ENCODE results near the gene RPS19BP1. TPM values are rescaled to one million over a fixed set of nuclear protein-coding genes. Genes with fewer than 3 reads are reported as not detected.

The RPS19BP1 gene
- total RNA-seq, 1 experiment from 2014 or later, result 102 TPM

DNA sequence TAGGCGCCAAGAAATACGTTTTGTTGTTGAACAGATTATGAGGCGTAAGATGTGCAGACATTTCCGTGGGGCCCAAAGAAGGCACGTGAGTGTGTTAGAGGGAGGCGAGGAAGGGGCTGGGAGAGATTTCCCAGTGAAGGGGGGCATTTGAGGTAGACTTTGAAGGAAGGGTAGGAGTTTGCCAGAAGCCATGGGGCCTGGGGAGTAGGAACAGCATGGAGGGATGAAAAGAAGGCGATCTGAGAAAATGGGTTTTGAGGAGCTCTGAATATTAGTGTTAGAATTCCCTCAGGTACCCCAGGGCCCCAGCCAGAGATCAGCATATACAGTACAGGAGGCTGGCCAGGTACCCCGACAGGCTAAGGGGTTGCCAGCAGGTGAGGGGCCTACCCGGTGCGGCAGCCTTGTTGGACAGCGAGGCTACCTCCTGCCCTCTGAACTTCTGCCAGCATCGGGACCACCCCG lies 30.9 kb downstream of the RPS19BP1 start:
- POLR2A ChIA-PET, result interaction anchor here (0.9 to 1.7 kb wide), 8 partner anchors 9 to 182 kb away, joined by 3 to 16 read pairs (median 4); partner anchors contain the start of genes ATF4 and RPL3
- no peaks in the 10 kb centered on the region for H3K9me3 Mint-ChIP-seq
- H3K27me3 Mint-ChIP-seq (ENCODE audit: low read depth), result peaks cover 89% of the 10 kb centered on the region
- H3K27ac Mint-ChIP-seq, result no peak overlapping the region
- no peak for TF ChIP-seq MXD4 (CRISPR knock-in tag; IDR thresholded peaks at IDR 0.05; ENCODE audit: borderline replicate concordance)
- TF ChIP-seq TP53 (CRISPR knock-in tag; IDR thresholded peaks at IDR 0.05), result 0 out of 2 replicates have a peak, but pooled peaks have one; percentile 11
- no peak for TF ChIP-seq HMGA2 (CRISPR knock-in tag; IDR thresholded peaks at IDR 0.05)
- H3K36me3 Mint-ChIP-seq, result peaks cover 28% of the 10 kb centered on the region
- CTCF ChIA-PET, result interaction anchor here (0.6 to 4.8 kb wide), 20 partner anchors 8 to 523 kb away, joined by 3 to 41 read pairs (median 5); partner anchors contain the start of genes ATF4 and TAB1
- no peak; the same call in 1 of the 2 replicates for ATAC-seq
- H3K4me1 Mint-ChIP-seq, result peaks cover 13% of the 10 kb centered on the region
- peak overlapping the region; percentile 97 for H3K4me3 Mint-ChIP-seq
- no peak for DNase-seq (ENCODE audit: low spot score)

- DNase-seq (ENCODE audit: low spot score), result no peak
- POLR2A ChIA-PET, result interaction anchor here (0.6 kb wide), 1 partner anchor 24 kb away, joined by 4 read pairs; no protein-coding TSS in a partner anchor
- CTCF ChIA-PET, result interaction anchor here (1.7 to 2.5 kb wide), 2 partner anchors 101 to 189 kb away, joined by 3 to 10 read pairs; partner anchors contain the start of gene TAB1
- TF ChIP-seq, protein P1, sequence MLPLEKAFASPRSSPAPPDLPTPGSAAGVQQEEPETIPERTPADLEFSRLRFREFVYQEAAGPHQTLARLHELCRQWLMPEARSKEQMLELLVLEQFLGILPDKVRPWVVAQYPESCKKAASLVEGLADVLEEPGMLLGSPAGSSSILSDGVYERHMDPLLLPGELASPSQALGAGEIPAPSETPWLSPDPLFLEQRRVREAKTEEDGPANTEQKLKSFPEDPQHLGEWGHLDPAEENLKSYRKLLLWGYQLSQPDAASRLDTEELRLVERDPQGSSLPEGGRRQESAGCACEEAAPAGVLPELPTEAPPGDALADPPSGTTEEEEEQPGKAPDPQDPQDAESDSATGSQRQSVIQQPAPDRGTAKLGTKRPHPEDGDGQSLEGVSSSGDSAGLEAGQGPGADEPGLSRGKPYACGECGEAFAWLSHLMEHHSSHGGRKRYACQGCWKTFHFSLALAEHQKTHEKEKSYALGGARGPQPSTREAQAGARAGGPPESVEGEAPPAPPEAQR (CRISPR knock-in tag; IDR thresholded peaks at IDR 0.05), result no peak
- TF ChIP-seq, protein P2, sequence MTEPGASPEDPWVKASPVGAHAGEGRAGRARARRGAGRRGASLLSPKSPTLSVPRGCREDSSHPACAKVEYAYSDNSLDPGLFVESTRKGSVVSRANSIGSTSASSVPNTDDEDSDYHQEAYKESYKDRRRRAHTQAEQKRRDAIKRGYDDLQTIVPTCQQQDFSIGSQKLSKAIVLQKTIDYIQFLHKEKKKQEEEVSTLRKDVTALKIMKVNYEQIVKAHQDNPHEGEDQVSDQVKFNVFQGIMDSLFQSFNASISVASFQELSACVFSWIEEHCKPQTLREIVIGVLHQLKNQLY (CRISPR knock-in tag; IDR thresholded peaks at IDR 0.05), result no peak
- TF ChIP-seq PRRX2 (CRISPR knock-in tag; IDR thresholded peaks at IDR 0.05), result no peak
- no peak for TF ChIP-seq ZNF281 (CRISPR knock-in tag; IDR thresholded peaks at IDR 0.05)
- TF ChIP-seq TEAD4 (CRISPR knock-in tag; IDR thresholded peaks at IDR 0.05), result no peak
- TF ChIP-seq, protein P3, sequence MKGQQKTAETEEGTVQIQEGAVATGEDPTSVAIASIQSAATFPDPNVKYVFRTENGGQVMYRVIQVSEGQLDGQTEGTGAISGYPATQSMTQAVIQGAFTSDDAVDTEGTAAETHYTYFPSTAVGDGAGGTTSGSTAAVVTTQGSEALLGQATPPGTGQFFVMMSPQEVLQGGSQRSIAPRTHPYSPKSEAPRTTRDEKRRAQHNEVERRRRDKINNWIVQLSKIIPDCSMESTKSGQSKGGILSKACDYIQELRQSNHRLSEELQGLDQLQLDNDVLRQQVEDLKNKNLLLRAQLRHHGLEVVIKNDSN (CRISPR knock-in tag; IDR thresholded peaks at IDR 0.05), result no peak
- no peak for TF ChIP-seq RORB (CRISPR knock-in tag; IDR thresholded peaks at IDR 0.05)
- TF ChIP-seq FOXP4 (CRISPR knock-in tag; IDR thresholded peaks at IDR 0.05), result no peak
- TF ChIP-seq GTF2I (CRISPR knock-in tag; conservative IDR thresholded peaks at IDR 0.05), result no peak
- TF ChIP-seq, protein P4, sequence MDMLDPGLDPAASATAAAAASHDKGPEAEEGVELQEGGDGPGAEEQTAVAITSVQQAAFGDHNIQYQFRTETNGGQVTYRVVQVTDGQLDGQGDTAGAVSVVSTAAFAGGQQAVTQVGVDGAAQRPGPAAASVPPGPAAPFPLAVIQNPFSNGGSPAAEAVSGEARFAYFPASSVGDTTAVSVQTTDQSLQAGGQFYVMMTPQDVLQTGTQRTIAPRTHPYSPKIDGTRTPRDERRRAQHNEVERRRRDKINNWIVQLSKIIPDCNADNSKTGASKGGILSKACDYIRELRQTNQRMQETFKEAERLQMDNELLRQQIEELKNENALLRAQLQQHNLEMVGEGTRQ (CRISPR knock-in tag; IDR thresholded peaks at IDR 0.05), result no peak
- H3K4me3 Mint-ChIP-seq, result no peak overlapping the region
- H3K4me1 Mint-ChIP-seq, result peaks cover 13% of the 10 kb centered on the region
- no peak for ATAC-seq
- no peaks in the 10 kb centered on the region for H3K9me3 Mint-ChIP-seq
- H3K27ac Mint-ChIP-seq, result no peak overlapping the region
- H3K36me3 Mint-ChIP-seq, result peaks cover 13% of the 10 kb centered on the region
- peaks cover 78% of the 10 kb centered on the region for H3K27me3 Mint-ChIP-seq (ENCODE audit: low read depth)
Measured at GRCh38 chr22:39500101-39500500, 32.4 kb downstream of the RPS19BP1 start.

All from WTC11 (cell line).